Cardiac muscle cell (in vitro differentiated cells and primary cell): Measurements from ENCODE around the gene SYTL1. TPM values are rescaled to one million over a fixed set of nuclear protein-coding genes. Genes with fewer than 3 reads are reported as not detected.
A peak's percentile ranks its signal among the peaks of the same experiment; 100 is the strongest.

Experiments
- DNase-seq, 2 donors: peaks; one replicate each; pipeline versions ENCODE4 v3.0.0 to v3.0.0-alpha.2; 2010 to 2017; ENCODE audit warnings: low read depth in 1 of 2, low spot score in 1 of 2
- H3K27ac ChIP-seq: fragments of 200-600 bp; sonication (generic); 2 replicates; pipeline ENCODE4 v1.5.1; 2016
- H3K27me3 ChIP-seq: fragments of 200-600 bp; sonication (generic); 2 replicates; pipeline ENCODE4 v1.6.0; 2016; ENCODE audit warnings: control low read depth
- H3K36me3 ChIP-seq: fragments of 200-600 bp; sonication (generic); 2 replicates; pipeline ENCODE4 v1.5.1; 2016; ENCODE audit warnings: control low read depth
- H3K4me1 ChIP-seq: fragments of 200-600 bp; sonication (generic); 2 replicates; pipeline ENCODE4 v1.8.1; 2017; ENCODE audit warnings: low read depth, mild to moderate bottlenecking, mixed run types
- H3K4me3 ChIP-seq: fragments of 200-600 bp; sonication (generic); 2 replicates; pipeline ENCODE4 v1.5.1; 2016; ENCODE audit warnings: mild to moderate bottlenecking
- H3K9me3 ChIP-seq: fragments of 200-600 bp; sonication (generic); 2 replicates; pipeline ENCODE4 v1.5.1; 2017; ENCODE audit warnings: low read depth, mild to moderate bottlenecking, control low read depth
- CTCF ChIP-seq: IDR thresholded peaks from 2 replicates; pipeline ENCODE4 v1.5.1; 2012; ENCODE audit warnings: low read depth, mild to moderate bottlenecking, low read length
- polyA plus RNA-seq: library from polyadenylated mRNA; unstranded; fragments of >200 nt; fragmentation: Nextera tagmentation; extraction: Ambion mirVana; gene quantifications from 2 replicates; pipeline ENCODE4 v1.2.1, GENCODE V29; 2016
- total RNA-seq: library from RNA; depleted of rRNA; stranded (reverse); fragments of >200 nt; gene quantifications from 2 replicates; pipeline ENCODE4 v1.2.3, GENCODE V29; 2016

SYTL1 gene
- total and polyA plus RNA-seq, 2 experiments from 2014 or later: 14.7 to 44.1 TPM

GRCh38 chr1:27399251-27400025 lies 57.6 kb downstream of the SYTL1 start:
- no peaks in the 10 kb centered on the region for H3K9me3 ChIP-seq
- no peaks in the 10 kb centered on the region for H3K36me3 ChIP-seq
- TF ChIP-seq CTCF: no peak
- H3K4me3 ChIP-seq: no peak overlapping the region
- no peak overlapping the region for H3K27ac ChIP-seq
- no peaks in the 10 kb centered on the region for H3K27me3 ChIP-seq
- DNase-seq: peak in 1 of 2 donors; percentile 29
- peaks cover 21% of the 10 kb centered on the region for H3K4me1 ChIP-seq

GRCh38 chr1:27400082-27400962 lies 58.5 kb downstream of the SYTL1 start:
- no peak for TF ChIP-seq CTCF
- H3K27ac ChIP-seq: no peak overlapping the region
- no peak overlapping the region for H3K4me3 ChIP-seq
- H3K36me3 ChIP-seq: no peaks in the 10 kb centered on the region
- H3K4me1 ChIP-seq: peaks cover 28% of the 10 kb centered on the region
- H3K27me3 ChIP-seq: no peaks in the 10 kb centered on the region
- no peaks in the 10 kb centered on the region for H3K9me3 ChIP-seq
- peak in 1 of 2 donors; percentile 46 for DNase-seq

GRCh38 chr1:27400963-27401341 lies 59.1 kb downstream of the SYTL1 start:
- no peak overlapping the region for H3K4me3 ChIP-seq
- no peaks in the 10 kb centered on the region for H3K36me3 ChIP-seq
- no peak for TF ChIP-seq CTCF
- DNase-seq: no peak
- no peaks in the 10 kb centered on the region for H3K27me3 ChIP-seq
- H3K9me3 ChIP-seq: no peaks in the 10 kb centered on the region
- peaks cover 28% of the 10 kb centered on the region for H3K4me1 ChIP-seq
- H3K27ac ChIP-seq: no peak overlapping the region

GRCh38 chr1:27402349-27402754 lies 60.5 kb downstream of the SYTL1 start:
- H3K27me3 ChIP-seq: no peaks in the 10 kb centered on the region
- peaks cover 4% of the 10 kb centered on the region for H3K36me3 ChIP-seq
- peak overlapping the region; percentile 85 for H3K27ac ChIP-seq
- no peaks in the 10 kb centered on the region for H3K9me3 ChIP-seq
- peaks cover 27% of the 10 kb centered on the region for H3K4me1 ChIP-seq
- DNase-seq: peak; percentile 62 to 77
- no peak overlapping the region for H3K4me3 ChIP-seq
- TF ChIP-seq CTCF: peak; percentile 63

- Histone ChIP-seq H3K9me3 (no peaks in the 10 kb centered on the region), H3K27ac (peak overlapping the region; percentile 85), H3K4me1 (peaks cover 27% of the 10 kb centered on the region), H3K4me3 (no peak overlapping the region), H3K27me3 (no peaks in the 10 kb centered on the region), H3K36me3 (peaks cover 9% of the 10 kb centered on the region)
- DNase-seq: peak; percentile 30 to 56
- peak; percentile 33 for TF ChIP-seq CTCF
Measured at GRCh38 chr1:27403065-27403726, 61.4 kb downstream of the SYTL1 start.
